PC-9 (cell line): ENCODE measurements around the gene GSKIP.

ENCODE experiments used
- EZH2 ChIP-seq: fragments of 200-600 bp; sonication (generic); IDR thresholded peaks from 2 replicates; pipeline ENCODE4 v1.8.0; 2017; ENCODE audit warnings: antibody characterized with exemption, low read depth
- TF ChIP-seq, protein P1 (sequence below): fragments of 200-600 bp; sonication (generic); conservative IDR thresholded peaks from 2 replicates; pipeline ENCODE4 v1.6.1; 2017; ENCODE audit warnings: mixed run types, antibody characterized with exemption, mild to moderate bottlenecking, moderate library complexity

DNA sequence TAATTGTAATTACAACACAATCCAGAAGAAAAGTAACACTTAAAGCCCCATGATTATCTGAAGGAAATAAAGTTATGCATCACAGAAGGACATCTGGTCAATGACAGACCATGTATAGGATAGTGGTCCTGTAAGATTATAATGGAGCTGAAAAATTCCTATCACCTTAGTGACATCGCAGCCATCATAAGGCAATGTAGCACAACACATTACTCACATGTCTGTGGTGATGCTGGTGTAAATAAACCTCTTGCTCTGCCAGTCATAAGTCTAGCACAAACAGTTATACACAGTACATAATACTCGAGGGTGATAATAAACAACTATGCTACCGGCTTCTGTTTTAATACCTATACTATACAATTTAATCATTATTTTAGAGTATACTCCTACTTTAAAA, 11.3 kb upstream of the GSKIP start:
- TF ChIP-seq, protein P1, sequence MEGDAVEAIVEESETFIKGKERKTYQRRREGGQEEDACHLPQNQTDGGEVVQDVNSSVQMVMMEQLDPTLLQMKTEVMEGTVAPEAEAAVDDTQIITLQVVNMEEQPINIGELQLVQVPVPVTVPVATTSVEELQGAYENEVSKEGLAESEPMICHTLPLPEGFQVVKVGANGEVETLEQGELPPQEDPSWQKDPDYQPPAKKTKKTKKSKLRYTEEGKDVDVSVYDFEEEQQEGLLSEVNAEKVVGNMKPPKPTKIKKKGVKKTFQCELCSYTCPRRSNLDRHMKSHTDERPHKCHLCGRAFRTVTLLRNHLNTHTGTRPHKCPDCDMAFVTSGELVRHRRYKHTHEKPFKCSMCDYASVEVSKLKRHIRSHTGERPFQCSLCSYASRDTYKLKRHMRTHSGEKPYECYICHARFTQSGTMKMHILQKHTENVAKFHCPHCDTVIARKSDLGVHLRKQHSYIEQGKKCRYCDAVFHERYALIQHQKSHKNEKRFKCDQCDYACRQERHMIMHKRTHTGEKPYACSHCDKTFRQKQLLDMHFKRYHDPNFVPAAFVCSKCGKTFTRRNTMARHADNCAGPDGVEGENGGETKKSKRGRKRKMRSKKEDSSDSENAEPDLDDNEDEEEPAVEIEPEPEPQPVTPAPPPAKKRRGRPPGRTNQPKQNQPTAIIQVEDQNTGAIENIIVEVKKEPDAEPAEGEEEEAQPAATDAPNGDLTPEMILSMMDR: no peak
- TF ChIP-seq EZH2: no peak
